IPS-NIHi11 (cell line): ENCODE data around the gene TMEM35B.
"Not testable (repeated sequence)": the region's sequence is repeated elsewhere in the genome, so short reads cannot be mapped to it uniquely, and the experiment has no call there.

Experiments used
- DNase-seq: peaks from one replicate; pipeline ENCODE4 v3.0.0; 2012; ENCODE audit warnings: mixed read lengths, low spot score

The TMEM35B gene

GRCh38 chr1:34984793-34985608 lies at the start of gene TMEM35B:
TMEM35B (minus strand) TSS chr1:34985347; CDS start chr1:34985305, 42 bp downstream.
- DNase-seq, result peak; percentile 83

GRCh38 chr1:35033346-35033745 lies 48.2 kb upstream of the TMEM35B start:
- no peak for DNase-seq

GRCh38 chr1:35032384-35032739 lies 47.2 kb upstream of the TMEM35B start:
- DNase-seq, result no peak

- DNase-seq, result peak; percentile 49
These were observed 45.8 kb upstream of the TMEM35B start for GRCh38 chr1:35030756-35031446.

- DNase-seq, result no peak
These were observed 45.2 kb upstream of the TMEM35B start for GRCh38 chr1:35030338-35030737.

- no peak for DNase-seq
These were observed 44.6 kb upstream of the TMEM35B start for GRCh38 chr1:35029761-35030160.

GRCh38 chr1:35016406-35016805 lies 31.3 kb upstream of the TMEM35B start:
- no peak for DNase-seq

GRCh38 chr1:35014486-35014885 lies 29.3 kb upstream of the TMEM35B start:
- DNase-seq, result no peak

GRCh38 chr1:35005711-35006110 lies 20.6 kb upstream of the TMEM35B start:
- DNase-seq, result no peak

- DNase-seq, result no peak
These were observed 16.6 kb upstream of the TMEM35B start for GRCh38 chr1:35001743-35002142.

- no peak for DNase-seq
These were observed 9.7 kb upstream of the TMEM35B start for GRCh38 chr1:34994878-34995277.

- no peak for DNase-seq
These were observed 3.4 kb upstream of the TMEM35B start for GRCh38 chr1:34988581-34988980.

GRCh38 chr1:34988147-34988546 lies 3.0 kb upstream of the TMEM35B start:
- DNase-seq, result no peak

- no peak for DNase-seq
These were observed 1.9 kb upstream of the TMEM35B start for GRCh38 chr1:34987018-34987417.

- not testable (repeated sequence) for DNase-seq
These were observed 410 bp upstream of the TMEM35B start for GRCh38 chr1:34985609-34985904.

GRCh38 chr1:34984435-34984792 lies 733 bp downstream of the TMEM35B start:
- no peak for DNase-seq

GRCh38 chr1:34983700-34984355 lies 1.3 kb downstream of the TMEM35B start:
- no peak for DNase-seq

GRCh38 chr1:34982820-34983376 lies 2.2 kb downstream of the TMEM35B start:
- DNase-seq, result no peak

GRCh38 chr1:34980715-34981114 lies 4.4 kb downstream of the TMEM35B start:
- DNase-seq, result no peak

GRCh38 chr1:34978921-34979320 lies 6.2 kb downstream of the TMEM35B start:
- no peak for DNase-seq

GRCh38 chr1:34977858-34978257 lies 7.3 kb downstream of the TMEM35B start:
- no peak for DNase-seq

GRCh38 chr1:34977210-34977471 lies 8.0 kb downstream of the TMEM35B start:
- no peak for DNase-seq
